DMS 273 treated with DMSO at 0.1 percent for 48 hours (cell line): ENCODE measurements around the gene PCDH15.

Experiments
- DNase-seq: peaks from one replicate; lab custom pipeline; 2025; lab: John Stamatoyannopoulos, UW

Gene PCDH15

GRCh38 chr10:54125098-54125747 lies 675.8 kb downstream of the PCDH15 start:
- no peak for DNase-seq

- no peak for DNase-seq
Measured at GRCh38 chr10:54124209-54124885, 676.7 kb downstream of the PCDH15 start.

- DNase-seq = no peak
Measured at GRCh38 chr10:54120806-54121205, 680.2 kb downstream of the PCDH15 start.

GRCh38 chr10:54108961-54109360 lies 692.1 kb downstream of the PCDH15 start:
- no peak for DNase-seq

GRCh38 chr10:54096892-54097291 lies 704.1 kb downstream of the PCDH15 start:
- DNase-seq = no peak

- no peak for DNase-seq
Measured at GRCh38 chr10:54094321-54094720, 706.7 kb downstream of the PCDH15 start.

- DNase-seq = no peak
Measured at GRCh38 chr10:54091237-54091636, 709.8 kb downstream of the PCDH15 start.

GRCh38 chr10:54081950-54082349 lies 719.1 kb downstream of the PCDH15 start:
- no peak for DNase-seq

GRCh38 chr10:54067361-54067760 lies 733.7 kb downstream of the PCDH15 start:
- no peak for DNase-seq

GRCh38 chr10:54066646-54067045 lies 734.4 kb downstream of the PCDH15 start:
- no peak for DNase-seq

- DNase-seq = no peak
Measured at GRCh38 chr10:54065106-54065505, 735.9 kb downstream of the PCDH15 start.

- no peak for DNase-seq
Measured at GRCh38 chr10:54064215-54064614, 736.8 kb downstream of the PCDH15 start.

GRCh38 chr10:54063514-54063913 lies 737.5 kb downstream of the PCDH15 start:
- DNase-seq = no peak

- DNase-seq = no peak
Measured at GRCh38 chr10:54060572-54060971, 740.5 kb downstream of the PCDH15 start.

GRCh38 chr10:54057357-54057756 lies 743.7 kb downstream of the PCDH15 start:
- DNase-seq = no peak

- no peak for DNase-seq
Measured at GRCh38 chr10:54026340-54026739, 774.7 kb downstream of the PCDH15 start.

GRCh38 chr10:54011117-54011516 lies 789.9 kb downstream of the PCDH15 start:
- no peak for DNase-seq

- DNase-seq = no peak
Measured at GRCh38 chr10:54010337-54010933, 790.6 kb downstream of the PCDH15 start.

- DNase-seq = no peak
Measured at GRCh38 chr10:54009672-54010071, 791.4 kb downstream of the PCDH15 start.

GRCh38 chr10:54002077-54002476 lies 799.0 kb downstream of the PCDH15 start:
- DNase-seq = no peak

- DNase-seq = no peak
Measured at GRCh38 chr10:53997953-53998352, 803.1 kb downstream of the PCDH15 start.

GRCh38 chr10:53990799-53991238 lies 810.2 kb downstream of the PCDH15 start:
- DNase-seq = no peak

GRCh38 chr10:53983431-53983830 lies 817.6 kb downstream of the PCDH15 start:
- no peak for DNase-seq
